Omental fat pad (tissue), 4 donors: ENCODE data around the gene PAK4. TPM values are rescaled to one million over a fixed set of nuclear protein-coding genes. Genes with fewer than 3 reads are reported as not detected.

Source experiments
- ATAC-seq: fragments of 150-250 bp; one replicate; pipeline ENCODE4 v1.9.1; 2016; ENCODE audit warnings: mild to moderate bottlenecking, moderate library complexity; ENCODE audit not compliant: low FRiP score
- DNase-seq: peaks from one replicate; pipeline ENCODE4 v3.0.0-alpha.2; 2019; ENCODE audit warnings: low spot score
- total RNA-seq, 4 donors: library from RNA; depleted of rRNA; stranded (reverse); fragments of >200 nt; gene quantifications; one replicate each; pipeline ENCODE4 v1.1.0, GENCODE V29; 2016
- TF ChIP-seq, protein P1 (sequence below), 3 donors: fragments of 450-650 bp; IDR thresholded peaks; one replicate each; pipeline ENCODE4 v1.5.1; 2016 to 2017; ENCODE audit warnings: antibody characterized with exemption in 3 of 3, mild to moderate bottlenecking in 3 of 3, moderate library complexity in 2 of 3

Gene PAK4
- total RNA-seq, 4 donors from 2014 or later, result 4.6 to 9.8 (median 6.3) TPM

DNA sequence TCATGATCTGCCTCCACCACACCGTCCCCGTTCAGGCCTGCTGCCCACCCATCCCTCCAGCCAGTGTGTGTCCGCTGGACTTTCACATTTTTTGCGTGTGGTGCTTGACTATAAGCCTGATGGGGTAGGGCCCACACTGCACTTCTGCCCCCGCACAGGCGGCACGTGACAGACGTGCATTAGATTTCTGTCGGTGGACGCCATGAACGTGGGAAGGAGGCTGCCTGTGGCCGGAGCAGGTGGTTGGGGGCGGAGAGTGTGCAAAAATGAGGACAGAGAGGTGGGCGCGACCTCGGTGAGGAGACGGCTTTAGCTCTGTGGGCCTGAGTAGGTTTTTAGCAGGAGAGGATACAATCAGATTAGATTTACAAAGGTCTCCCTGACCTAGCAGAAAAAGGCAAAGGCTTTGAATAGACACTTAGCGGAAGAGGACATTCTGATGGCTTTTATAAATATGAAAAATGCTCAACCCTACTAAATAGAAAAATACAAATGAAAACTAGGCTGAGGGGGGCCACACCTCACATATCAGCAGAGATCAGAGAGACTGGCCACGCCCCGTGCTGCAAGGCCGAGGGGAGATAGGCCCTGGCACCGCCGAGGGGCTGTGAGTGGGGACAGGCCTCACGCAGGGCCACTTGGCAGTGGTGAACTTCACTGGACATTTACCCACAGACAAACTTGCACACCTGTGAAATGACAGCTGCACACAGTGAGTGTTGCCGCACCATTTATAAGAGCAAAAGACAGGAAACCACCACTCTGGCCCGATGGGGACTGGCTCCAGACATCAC lies 25.4 kb downstream of the PAK4 start:
- no peak for DNase-seq
- TF ChIP-seq, protein P1, sequence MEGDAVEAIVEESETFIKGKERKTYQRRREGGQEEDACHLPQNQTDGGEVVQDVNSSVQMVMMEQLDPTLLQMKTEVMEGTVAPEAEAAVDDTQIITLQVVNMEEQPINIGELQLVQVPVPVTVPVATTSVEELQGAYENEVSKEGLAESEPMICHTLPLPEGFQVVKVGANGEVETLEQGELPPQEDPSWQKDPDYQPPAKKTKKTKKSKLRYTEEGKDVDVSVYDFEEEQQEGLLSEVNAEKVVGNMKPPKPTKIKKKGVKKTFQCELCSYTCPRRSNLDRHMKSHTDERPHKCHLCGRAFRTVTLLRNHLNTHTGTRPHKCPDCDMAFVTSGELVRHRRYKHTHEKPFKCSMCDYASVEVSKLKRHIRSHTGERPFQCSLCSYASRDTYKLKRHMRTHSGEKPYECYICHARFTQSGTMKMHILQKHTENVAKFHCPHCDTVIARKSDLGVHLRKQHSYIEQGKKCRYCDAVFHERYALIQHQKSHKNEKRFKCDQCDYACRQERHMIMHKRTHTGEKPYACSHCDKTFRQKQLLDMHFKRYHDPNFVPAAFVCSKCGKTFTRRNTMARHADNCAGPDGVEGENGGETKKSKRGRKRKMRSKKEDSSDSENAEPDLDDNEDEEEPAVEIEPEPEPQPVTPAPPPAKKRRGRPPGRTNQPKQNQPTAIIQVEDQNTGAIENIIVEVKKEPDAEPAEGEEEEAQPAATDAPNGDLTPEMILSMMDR (IDR thresholded peaks at IDR 0.05), result no peak
- no peak for ATAC-seq

DNA sequence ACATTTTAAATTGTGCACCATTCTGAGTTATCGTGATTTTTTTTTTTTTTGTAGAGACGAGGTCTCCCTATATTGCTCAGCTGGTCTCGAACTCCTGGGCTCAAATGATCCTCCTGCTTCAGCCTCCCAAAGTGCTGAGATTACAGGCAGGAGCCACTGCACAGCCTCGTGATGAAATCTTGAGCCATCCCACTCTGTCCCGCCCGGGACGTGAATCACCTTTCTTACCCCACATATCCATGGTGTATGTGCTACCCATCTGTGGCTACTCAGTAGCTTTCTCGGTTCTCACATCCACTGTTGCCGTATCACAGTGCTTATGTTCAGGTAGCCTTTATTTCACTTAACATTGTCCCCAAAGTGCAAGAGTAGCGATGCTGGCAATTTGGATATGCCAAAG lies 26.5 kb downstream of the PAK4 start:
- ATAC-seq, result no peak

DNA sequence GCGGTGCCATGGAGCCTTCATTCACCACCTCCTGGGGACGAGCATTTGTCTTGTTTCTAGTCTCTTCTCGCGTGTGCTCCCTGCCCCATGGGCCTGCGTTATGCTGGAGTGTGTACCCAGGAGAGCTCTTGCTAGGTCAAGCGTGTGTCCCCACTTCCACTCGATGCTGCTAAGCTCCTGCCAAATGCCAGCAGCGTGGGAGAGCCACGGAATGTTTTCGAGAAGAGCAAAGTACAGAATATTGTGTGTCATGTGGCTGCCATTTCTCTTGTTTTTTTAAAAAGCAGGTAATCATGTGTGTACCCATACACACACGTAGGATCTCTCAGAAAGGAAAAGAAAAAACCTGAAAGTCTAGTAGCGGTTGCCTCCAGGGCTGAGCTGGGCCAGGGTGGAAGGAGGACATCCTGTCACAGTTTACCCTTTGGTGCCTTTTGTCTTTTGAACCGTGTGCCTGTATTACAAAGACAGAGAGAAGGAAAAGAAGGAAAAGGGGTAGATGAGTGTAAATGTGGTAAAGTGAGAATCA lies 28.6 kb downstream of the PAK4 start:
- no peak for DNase-seq
- no peak for ATAC-seq
- TF ChIP-seq, protein P1 (IDR thresholded peaks at IDR 0.05), result no peak

More for the DNA sequence above, 26.5 kb downstream of the PAK4 start:
- no peak for DNase-seq
- TF ChIP-seq, protein P1 (IDR thresholded peaks at IDR 0.05), result no peak

DNA sequence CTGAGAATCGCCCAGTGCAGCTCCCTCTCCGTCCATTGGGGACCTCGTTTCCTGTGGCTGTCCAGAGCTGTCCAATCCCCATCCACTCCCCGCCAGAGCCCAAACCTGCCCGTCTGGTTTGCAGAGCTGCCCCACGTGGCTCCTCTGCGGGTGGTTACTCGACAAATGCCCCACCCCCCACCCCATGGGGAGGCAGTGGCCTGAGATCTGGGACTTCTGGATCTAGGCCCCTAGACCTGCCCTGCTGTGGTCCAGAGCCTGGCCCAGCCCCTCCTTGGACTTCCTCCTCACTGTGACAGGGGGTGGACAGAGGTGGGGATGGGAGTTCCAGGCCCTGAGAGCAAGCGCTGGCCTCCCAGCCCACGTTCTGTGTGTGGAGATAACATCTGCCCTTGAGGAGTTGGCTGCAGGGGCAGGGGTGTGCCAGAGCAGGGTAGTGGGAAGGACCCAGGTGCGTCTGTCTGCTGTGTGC lies 29.1 kb downstream of the PAK4 start:
- TF ChIP-seq, protein P1 (IDR thresholded peaks at IDR 0.05), result no peak
- no peak for DNase-seq
- ATAC-seq, result no peak

DNA sequence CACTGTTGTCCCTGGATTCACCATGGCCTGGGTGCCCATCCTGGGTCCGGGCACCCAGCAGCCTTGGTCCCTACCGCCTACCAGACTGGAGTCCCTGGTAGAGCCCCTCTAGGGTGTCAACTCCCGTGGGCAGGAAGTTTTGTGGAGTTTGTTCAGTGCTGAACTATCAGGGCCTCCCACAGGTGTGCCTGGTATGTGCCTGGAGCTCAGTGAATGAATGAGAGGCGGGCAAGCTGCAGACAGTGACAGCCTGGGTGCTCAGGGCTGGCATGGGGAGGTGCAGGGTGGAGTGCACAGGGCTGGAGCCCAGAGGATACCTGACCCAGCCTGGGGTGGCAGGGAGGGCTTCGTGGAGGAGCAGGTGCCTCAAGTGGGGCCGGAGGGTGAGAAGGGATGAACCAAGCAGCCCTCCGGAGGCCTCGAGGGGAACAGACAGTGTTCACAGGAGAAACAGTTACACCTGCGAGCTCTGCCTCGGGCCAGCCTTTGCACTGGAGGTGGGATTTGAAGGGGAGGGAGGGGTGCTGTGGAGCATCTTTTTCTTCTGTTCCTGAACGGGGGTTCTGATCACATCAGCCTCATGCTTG lies 29.6 kb downstream of the PAK4 start:
- ATAC-seq, result no peak
- TF ChIP-seq, protein P1 (IDR thresholded peaks at IDR 0.05), result no peak
- DNase-seq, result no peak

DNA sequence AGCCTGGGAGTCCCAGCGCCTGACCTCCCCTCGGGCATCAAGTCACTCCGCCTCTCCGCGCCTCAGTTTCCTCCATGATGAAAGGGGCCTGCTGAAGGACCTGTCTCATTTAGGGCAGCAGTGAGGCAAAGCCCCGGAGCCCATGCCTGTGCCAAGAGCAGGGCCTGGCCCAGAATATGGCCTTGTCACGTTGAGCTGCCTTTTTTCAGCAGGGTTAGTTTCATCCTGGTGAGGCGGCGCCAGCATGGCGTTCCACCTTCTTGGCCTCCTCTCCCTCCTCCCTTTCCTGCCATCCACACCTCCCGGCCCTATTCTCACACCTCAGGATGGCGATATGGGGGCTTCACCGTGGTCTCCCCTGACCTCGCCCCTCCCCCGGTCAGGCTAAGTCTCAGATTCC lies 30.2 kb downstream of the PAK4 start:
- TF ChIP-seq, protein P1 (IDR thresholded peaks at IDR 0.05), result no peak
- DNase-seq (no peak), ATAC-seq (no peak)
